OCI-LY1 (cell line): ENCODE results near the gene NANS.

Source experiments
- EZH2 ChIP-seq: fragments of 200-600 bp; sonication (generic), shearing (Covaris generic); IDR thresholded peaks from 2 replicates; pipeline ENCODE4 v1.8.0; 2017; ENCODE audit warnings: borderline replicate concordance, mixed run types, mild to moderate bottlenecking, antibody characterized with exemption, low read length, moderate library complexity, mixed read lengths
- TF ChIP-seq, protein P1 (sequence below): fragments of 200-600 bp; sonication (generic), shearing (Covaris generic); IDR thresholded peaks from 2 replicates; pipeline ENCODE4 v1.5.1; 2017; ENCODE audit warnings: mild to moderate bottlenecking, antibody characterized with exemption, low read length, moderate library complexity, mixed read lengths

DNA sequence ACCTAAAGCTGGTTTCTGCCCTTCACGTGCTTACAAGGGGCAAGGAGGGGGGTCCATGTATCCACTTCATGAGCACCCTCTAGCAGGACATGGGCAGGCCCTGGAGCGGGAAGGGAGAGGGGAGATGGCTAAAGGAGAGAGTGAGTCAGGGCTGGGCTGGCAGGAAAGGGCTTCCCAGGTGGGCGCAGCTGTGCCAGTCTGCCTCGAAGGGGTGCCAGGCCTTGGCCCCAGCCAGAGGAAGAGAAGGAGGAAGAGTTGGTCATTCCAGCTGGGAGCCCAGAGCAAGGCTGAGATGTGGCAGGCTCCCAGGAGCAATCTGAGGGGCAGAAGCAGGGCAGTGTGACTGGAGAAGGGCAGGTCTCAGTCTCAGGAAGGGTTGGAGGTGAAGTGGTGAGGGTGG, 37.8 kb downstream of the NANS start:
- TF ChIP-seq, protein P1, sequence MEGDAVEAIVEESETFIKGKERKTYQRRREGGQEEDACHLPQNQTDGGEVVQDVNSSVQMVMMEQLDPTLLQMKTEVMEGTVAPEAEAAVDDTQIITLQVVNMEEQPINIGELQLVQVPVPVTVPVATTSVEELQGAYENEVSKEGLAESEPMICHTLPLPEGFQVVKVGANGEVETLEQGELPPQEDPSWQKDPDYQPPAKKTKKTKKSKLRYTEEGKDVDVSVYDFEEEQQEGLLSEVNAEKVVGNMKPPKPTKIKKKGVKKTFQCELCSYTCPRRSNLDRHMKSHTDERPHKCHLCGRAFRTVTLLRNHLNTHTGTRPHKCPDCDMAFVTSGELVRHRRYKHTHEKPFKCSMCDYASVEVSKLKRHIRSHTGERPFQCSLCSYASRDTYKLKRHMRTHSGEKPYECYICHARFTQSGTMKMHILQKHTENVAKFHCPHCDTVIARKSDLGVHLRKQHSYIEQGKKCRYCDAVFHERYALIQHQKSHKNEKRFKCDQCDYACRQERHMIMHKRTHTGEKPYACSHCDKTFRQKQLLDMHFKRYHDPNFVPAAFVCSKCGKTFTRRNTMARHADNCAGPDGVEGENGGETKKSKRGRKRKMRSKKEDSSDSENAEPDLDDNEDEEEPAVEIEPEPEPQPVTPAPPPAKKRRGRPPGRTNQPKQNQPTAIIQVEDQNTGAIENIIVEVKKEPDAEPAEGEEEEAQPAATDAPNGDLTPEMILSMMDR, result no peak
- TF ChIP-seq EZH2, result no peak
